Endothelial cell of umbilical vein (primary cell): Measurements from ENCODE around the gene HSPB1. TPM values are rescaled to one million over a fixed set of nuclear protein-coding genes. Genes with fewer than 3 reads are reported as not detected.

Source experiments
- BruUV-seq: library from RNA; stranded (reverse); fragments of 400-500 nt; replicated peaks from 2 replicates; lab custom pipeline; 2021; lab: Mats Ljungman, UMichigan
- CTCF ChIA-PET: fragments of 300-600, 350-600 bp; sonication (Branson Sonifier 250); formaldehyde crosslinking; loops from one replicate; lab custom pipeline; 2021; ENCODE audit warnings: antibody characterized with exemption, inconsistent platforms; lab: Charles Lee
- POLR2A ChIA-PET: fragments of 300-600, 350-600 bp; sonication (Branson Sonifier 250); formaldehyde crosslinking; loops from one replicate; lab custom pipeline; 2021; ENCODE audit warnings: antibody characterized with exemption, inconsistent platforms; lab: Charles Lee
- DNase-seq: peaks from one replicate; pipeline ENCODE4 v3.0.0-alpha.2; 2011; ENCODE audit warnings: low read depth, low spot score
- FAIRE-seq: peaks from 2 replicates; lab custom pipeline; 2011; peaks lifted over from hg19 to GRCh38; lab: Jason Lieb, UNC
- H2AFZ ChIP-seq: 2 replicates; pipeline ENCODE4 v1.6.0; 2012; ENCODE audit warnings: low read depth, low read length, control low read depth, inconsistent platforms
- H3K27ac ChIP-seq: 2 replicates; pipeline ENCODE4 v1.5.1; 2011; ENCODE audit warnings: low read depth, mild to moderate bottlenecking, control low read depth, low read length, moderate library complexity; ENCODE audit not compliant: insufficient read depth
- H3K27me3 ChIP-seq, 2 experiments: 2 replicates each; pipeline versions ENCODE4 v1.6.0 to v1.6.1; 2011; ENCODE audit warnings: low read length in 2 of 2, mixed read lengths in 1 of 2; ENCODE audit not compliant: control insufficient read depth in 2 of 2, insufficient read depth in 2 of 2
- H3K36me3 ChIP-seq, 2 experiments: 2 replicates in 1 of 2; 3 replicates in 1 of 2; pipeline ENCODE4 v1.5.1; 2011; ENCODE audit warnings: low read length in 2 of 2, mild to moderate bottlenecking in 1 of 2, moderate library complexity in 1 of 2; ENCODE audit not compliant: control insufficient read depth in 2 of 2, insufficient read depth in 2 of 2; ENCODE audit errors: extremely low read depth in 1 of 2
- H3K4me1 ChIP-seq: 3 replicates; pipeline ENCODE4 v1.5.1; 2011; ENCODE audit warnings: mild to moderate bottlenecking, low read length; ENCODE audit not compliant: control insufficient read depth, insufficient read depth; ENCODE audit errors: extremely low read depth
- H3K4me2 ChIP-seq: 2 replicates; pipeline ENCODE4 v1.6.1; 2011; ENCODE audit warnings: low read length, control low read depth, mixed read lengths; ENCODE audit not compliant: insufficient read depth
- H3K4me3 ChIP-seq, 3 experiments: fragments of 200-600 bp in 1 of 3; sonication (generic), shearing (Covaris generic) in 1 of 3; replicated peaks in 1 of 3; 2 replicates each; pipeline ENCODE4 v1.5.1; 2011 to 2016; ENCODE audit warnings: control low read depth in 3 of 3, low read length in 3 of 3, mild to moderate bottlenecking in 2 of 3, inconsistent platforms in 1 of 3, low read depth in 1 of 3, moderate library complexity in 1 of 3; ENCODE audit not compliant: insufficient read depth in 1 of 3
- H3K79me2 ChIP-seq: 2 replicates; pipeline ENCODE4 v1.6.0; 2012; ENCODE audit warnings: low read length, inconsistent platforms; ENCODE audit not compliant: control insufficient read depth, insufficient read depth
- H3K9ac ChIP-seq: replicated peaks from 2 replicates; pipeline ENCODE3; 2011; ENCODE audit warnings: low read length, control low read depth; ENCODE audit not compliant: insufficient read depth; ENCODE audit errors: extremely low read depth
- H3K9me1 ChIP-seq: replicated peaks from 3 replicates; pipeline ENCODE4 v1.6.0; 2011; ENCODE audit warnings: mild to moderate bottlenecking, low read length; ENCODE audit not compliant: control insufficient read depth, insufficient read depth; ENCODE audit errors: extremely low read depth
- H3K9me3 ChIP-seq: replicated peaks from 2 replicates; pipeline ENCODE4 v1.5.1; 2012; ENCODE audit warnings: low read length, inconsistent platforms; ENCODE audit not compliant: control insufficient read depth, insufficient read depth
- H4K20me1 ChIP-seq: replicated peaks from 2 replicates; pipeline ENCODE3; 2011; ENCODE audit warnings: mild to moderate bottlenecking, low read length; ENCODE audit not compliant: control insufficient read depth, insufficient read depth; ENCODE audit errors: extremely low read depth
- EZH2 ChIP-seq: IDR thresholded peaks from 2 replicates; pipeline ENCODE4 v1.6.1; 2012; ENCODE audit warnings: borderline replicate concordance, low read depth, mild to moderate bottlenecking, moderate library complexity, low read length, inconsistent platforms; ENCODE audit not compliant: severe bottlenecking
- FOS ChIP-seq: IDR thresholded peaks from 2 replicates; pipeline ENCODE4 v1.6.1; 2011; ENCODE audit warnings: mild to moderate bottlenecking, low read length, moderate library complexity, borderline replicate concordance; ENCODE audit not compliant: insufficient read depth
- JUN ChIP-seq: IDR thresholded peaks from 2 replicates; pipeline ENCODE4 v1.6.1; 2011; ENCODE audit warnings: borderline replicate concordance, low read depth; ENCODE audit not compliant: insufficient read length, insufficient read depth
- MYC ChIP-seq: IDR thresholded peaks from one replicate; pipeline ENCODE4 v1.6.1; 2011; ENCODE audit warnings: mild to moderate bottlenecking, low read depth, low read length
- POLR2A ChIP-seq: IDR thresholded peaks from 2 replicates; pipeline ENCODE4 v1.6.1; 2012; ENCODE audit warnings: low read depth, mild to moderate bottlenecking, control low read depth, low read length
- POLR2AphosphoS5 ChIP-seq: IDR thresholded peaks from 2 replicates; pipeline ENCODE4 v1.6.1; 2012; ENCODE audit warnings: low read depth, mild to moderate bottlenecking, control low read depth, low read length, moderate library complexity; ENCODE audit not compliant: insufficient read depth
- dilution Hi-C: fragments of 300-500 bp; cut with MboI; formaldehyde crosslinking; loops from one replicate; pipeline ENCODE4 v1.15.0; 2019; ENCODE audit warnings: low sequenced_read_pairs; ENCODE audit not compliant: extremely low pct_ligation_motif_present
- intact Hi-C: fragments of 100-400 bp; cut with micrococcal nuclease; formaldehyde crosslinking; loops from one replicate; pipeline ENCODE4 v1.10.0; 2022
- polyA plus RNA-seq, 4 experiments: library from polyadenylated mRNA; depleted of rRNA in 3 of 4; stranded (reverse) in 3 of 4; unstranded in 1 of 4; fragments of >200 nt; gene quantifications; 2 replicates each; pipeline versions ENCODE4 v1.2.1 to v1.2.3, GENCODE V29; 2011 to 2012; ENCODE audit warnings: missing spikeins in 1 of 4
- total RNA-seq: library from RNA; stranded (reverse); gene quantifications from 2 replicates; pipeline ENCODE4 v1.2.3, GENCODE V29; 2021
- TF ChIP-seq, protein P1 (sequence below): IDR thresholded peaks from 2 replicates; pipeline ENCODE4 v1.6.1; 2011; ENCODE audit not compliant: insufficient read depth, insufficient read length
- TF ChIP-seq, protein P2 (sequence below), 2 donors: IDR thresholded peaks; 1 replicate in 1 of 2; 2 replicates in 1 of 2; pipeline ENCODE4 v1.5.1; 2011; ENCODE audit warnings: low read length in 2 of 2, mild to moderate bottlenecking in 2 of 2, moderate library complexity in 2 of 2, control low read depth in 1 of 2, inconsistent platforms in 1 of 2, low read depth in 1 of 2; ENCODE audit not compliant: insufficient read depth in 1 of 2; ENCODE audit errors: extremely low read depth in 1 of 2

The HSPB1 gene
- total and polyA plus RNA-seq, 2 donors (not counting 3 experiments of a cell fraction or from before 2014, with no cell fraction given), result 1,748 to 3,130 TPM

DNA sequence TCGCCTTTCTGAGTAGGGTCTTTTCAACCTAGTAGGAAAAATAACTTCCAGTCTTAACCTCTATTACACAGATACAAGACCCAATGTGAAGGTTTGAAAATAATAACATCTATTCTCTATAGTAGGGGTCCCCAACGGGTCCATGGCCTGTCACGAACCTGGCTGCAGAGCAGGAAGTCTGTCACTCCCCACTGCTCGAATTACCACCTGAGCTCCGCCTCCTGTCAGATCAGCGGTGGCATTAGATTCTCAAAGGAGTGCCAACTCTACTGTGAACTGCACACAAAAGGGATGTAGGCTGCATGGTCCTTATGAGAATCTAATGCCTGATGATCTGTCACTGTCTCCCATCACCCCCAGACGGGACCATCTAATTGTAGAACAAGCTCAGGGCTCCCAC lies 48.9 kb downstream of the HSPB1 start:
- Histone ChIP-seq H3K36me3 (peaks cover 5 to 11% of the 10 kb centered on the region in 2 experiments), H3K27me3 (no peaks in the 10 kb centered on the region), H4K20me1 (peaks cover 30% of the 10 kb centered on the region), H3K79me2 (peaks cover 100% of the 10 kb centered on the region), H3K4me3 (no peak overlapping the region), H3K9ac (no peak overlapping the region), H2AFZ (no peak overlapping the region), H3K9me1 (no peaks in the 10 kb centered on the region), H3K9me3 (no peaks in the 10 kb centered on the region), H3K4me2 (no peak overlapping the region), H3K4me1 (peaks cover 36% of the 10 kb centered on the region), H3K27ac (no peak overlapping the region)
- FAIRE-seq (no peak), DNase-seq (no peak)
- ChIA-PET POLR2A (no interaction called here), CTCF (interaction anchor here (0.6 kb wide), 1 partner anchor 19 kb away, joined by 3 read pairs; no protein-coding TSS in a partner anchor)
- TF ChIP-seq JUN (no peak), POLR2A (no peak), FOS (no peak), EZH2 (no peak), POLR2AphosphoS5 (no peak), MYC (no peak)
- TF ChIP-seq, protein P1, sequence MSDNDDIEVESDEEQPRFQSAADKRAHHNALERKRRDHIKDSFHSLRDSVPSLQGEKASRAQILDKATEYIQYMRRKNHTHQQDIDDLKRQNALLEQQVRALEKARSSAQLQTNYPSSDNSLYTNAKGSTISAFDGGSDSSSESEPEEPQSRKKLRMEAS, result no peak
- dilution Hi-C loops, result no loop called here
- BruUV-seq, result no TSS peak
- intact Hi-C loops, result no loop called here

DNA sequence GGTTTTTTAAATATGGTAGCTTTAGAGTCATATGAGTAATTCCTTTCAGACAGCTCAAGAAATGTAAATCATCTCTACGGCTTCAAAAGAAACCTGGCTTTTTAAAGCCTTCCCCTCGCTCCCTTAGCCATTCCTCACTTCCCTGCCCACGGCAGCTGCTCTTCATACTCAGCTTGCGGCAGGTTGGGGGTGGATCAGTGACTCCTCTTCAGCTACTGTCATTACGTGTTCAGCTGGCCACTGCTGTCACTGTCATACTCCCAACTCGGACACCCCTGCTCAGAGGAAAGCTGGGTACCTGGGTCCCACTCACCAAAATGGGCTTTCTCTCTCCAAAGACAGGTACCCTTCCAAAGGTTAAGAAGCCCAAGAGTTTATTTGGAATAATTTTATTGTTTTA lies 49.7 kb downstream of the HSPB1 start:
- intact Hi-C loops (no loop called here), dilution Hi-C loops (no loop called here)
- Histone ChIP-seq H3K9ac (no peak overlapping the region), H2AFZ (no peak overlapping the region), H3K79me2 (peaks cover 100% of the 10 kb centered on the region), H4K20me1 (peaks cover 36% of the 10 kb centered on the region), H3K4me3 (no peak overlapping the region), H3K9me3 (no peaks in the 10 kb centered on the region), H3K4me2 (no peak overlapping the region), H3K27ac (no peak overlapping the region), H3K9me1 (no peaks in the 10 kb centered on the region), H3K4me1 (peaks cover 35% of the 10 kb centered on the region), H3K27me3 (no peaks in the 10 kb centered on the region), H3K36me3 (peaks cover 5 to 11% of the 10 kb centered on the region in 2 experiments)
- no TSS peak for BruUV-seq
- ChIA-PET POLR2A (no interaction called here), CTCF (interaction anchor here (0.6 kb wide), 1 partner anchor 18 kb away, joined by 3 read pairs; no protein-coding TSS in a partner anchor)
- TF ChIP-seq FOS, result no peak
- TF ChIP-seq POLR2AphosphoS5, result no peak
- TF ChIP-seq, protein P2, sequence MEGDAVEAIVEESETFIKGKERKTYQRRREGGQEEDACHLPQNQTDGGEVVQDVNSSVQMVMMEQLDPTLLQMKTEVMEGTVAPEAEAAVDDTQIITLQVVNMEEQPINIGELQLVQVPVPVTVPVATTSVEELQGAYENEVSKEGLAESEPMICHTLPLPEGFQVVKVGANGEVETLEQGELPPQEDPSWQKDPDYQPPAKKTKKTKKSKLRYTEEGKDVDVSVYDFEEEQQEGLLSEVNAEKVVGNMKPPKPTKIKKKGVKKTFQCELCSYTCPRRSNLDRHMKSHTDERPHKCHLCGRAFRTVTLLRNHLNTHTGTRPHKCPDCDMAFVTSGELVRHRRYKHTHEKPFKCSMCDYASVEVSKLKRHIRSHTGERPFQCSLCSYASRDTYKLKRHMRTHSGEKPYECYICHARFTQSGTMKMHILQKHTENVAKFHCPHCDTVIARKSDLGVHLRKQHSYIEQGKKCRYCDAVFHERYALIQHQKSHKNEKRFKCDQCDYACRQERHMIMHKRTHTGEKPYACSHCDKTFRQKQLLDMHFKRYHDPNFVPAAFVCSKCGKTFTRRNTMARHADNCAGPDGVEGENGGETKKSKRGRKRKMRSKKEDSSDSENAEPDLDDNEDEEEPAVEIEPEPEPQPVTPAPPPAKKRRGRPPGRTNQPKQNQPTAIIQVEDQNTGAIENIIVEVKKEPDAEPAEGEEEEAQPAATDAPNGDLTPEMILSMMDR (IDR thresholded peaks at IDR 0.05; ENCODE audit: extremely low read depth in 1 of 2, insufficient read depth in 1 of 2, low read depth in 1 of 2, low read length in 2 of 2), result no peak
- TF ChIP-seq MYC, result no peak
- DNase-seq (no peak), FAIRE-seq (no peak)
